IMR-90 (cell line): ENCODE data around the gene VWDE. TPM values are rescaled to one million over a fixed set of nuclear protein-coding genes. Genes with fewer than 3 reads are reported as not detected.

Experiments used
- ATAC-seq: fragments of 200-7000 bp; cut with Tn5 transposase; 2 replicates; pipeline ENCODE4 v1.9.1; 2020; ENCODE audit warnings: low read depth, mild to moderate bottlenecking, moderate library complexity
- BruUV-seq: library from RNA; stranded (reverse); fragments of 400-500 nt; replicated peaks from 2 replicates; lab custom pipeline; 2021; lab: Mats Ljungman, UMichigan
- CTCF ChIA-PET: fragments of 300-600 bp; formaldehyde crosslinking; extraction: SDS; loops from one replicate; lab custom pipeline; 2021; ENCODE audit warnings: antibody characterized with exemption; lab: Yijun Ruan, JAX
- POLR2A ChIA-PET: fragments of 300-600 bp; sonication (Branson Sonifier 250); formaldehyde crosslinking; loops from one replicate; lab custom pipeline; 2022; ENCODE audit warnings: antibody characterized with exemption; ENCODE audit not compliant: unreplicated experiment; lab: Charles Lee
- DNase-seq: peaks from one replicate; pipeline ENCODE4 v3.0.0; 2013
- H2AFZ ChIP-seq: replicated peaks from 2 replicates; pipeline ENCODE3; 2013; ENCODE audit warnings: low read length, mild to moderate bottlenecking; ENCODE audit not compliant: poor library complexity
- H2AK5ac ChIP-seq: 2 replicates; pipeline ENCODE4 v1.6.1; 2013; ENCODE audit warnings: low read depth, low read length, inconsistent platforms
- H2AK9ac ChIP-seq: replicated peaks from 2 replicates; pipeline ENCODE3; 2013; ENCODE audit warnings: mild to moderate bottlenecking, low read depth, low read length, moderate library complexity; ENCODE audit not compliant: poor library complexity
- H2BK120ac ChIP-seq: 2 replicates; pipeline ENCODE4 v1.6.1; 2013; ENCODE audit warnings: low read depth, low read length, inconsistent platforms
- H2BK15ac ChIP-seq: 3 replicates; pipeline ENCODE4 v1.6.1; 2013; ENCODE audit warnings: low read depth, low read length, inconsistent platforms
- H2BK20ac ChIP-seq: 2 replicates; pipeline ENCODE4 v1.6.1; 2013; ENCODE audit warnings: low read depth, mild to moderate bottlenecking, inconsistent platforms, low read length, moderate library complexity
- H2BK5ac ChIP-seq: 2 replicates; pipeline ENCODE4 v1.6.1; 2013; ENCODE audit warnings: mild to moderate bottlenecking, low read depth, low read length, inconsistent platforms; ENCODE audit not compliant: poor library complexity, severe bottlenecking
- H3K14ac ChIP-seq: replicated peaks from 2 replicates; pipeline ENCODE4 v1.6.1; 2013; ENCODE audit warnings: low read depth, low read length, inconsistent platforms
- H3K18ac ChIP-seq: 2 replicates; pipeline ENCODE4 v1.6.1; 2013; ENCODE audit warnings: low read depth, low read length, control low read depth
- H3K23ac ChIP-seq: 2 replicates; pipeline ENCODE4 v1.6.1; 2013; ENCODE audit warnings: low read depth, low read length, inconsistent platforms
- H3K27ac ChIP-seq: 2 replicates; pipeline ENCODE4 v1.5.1; 2013; ENCODE audit warnings: mild to moderate bottlenecking, control low read depth, low read length; ENCODE audit not compliant: insufficient read depth
- H3K27me3 ChIP-seq: 2 replicates; pipeline ENCODE4 v1.6.1; 2013; ENCODE audit warnings: low read length; ENCODE audit not compliant: control insufficient read depth, insufficient read depth
- H3K36me3 ChIP-seq: 2 replicates; pipeline ENCODE4 v1.6.1; 2013; ENCODE audit warnings: low read length, mixed read lengths; ENCODE audit not compliant: control insufficient read depth, insufficient read depth
- H3K4ac ChIP-seq: 2 replicates; pipeline ENCODE4 v1.6.1; 2013; ENCODE audit warnings: low read depth, low read length, inconsistent platforms
- H3K4me1 ChIP-seq: 2 replicates; pipeline ENCODE4 v1.6.1; 2013; ENCODE audit warnings: low read length, mixed read lengths; ENCODE audit not compliant: control insufficient read depth, insufficient read depth
- H3K4me2 ChIP-seq: 2 replicates; pipeline ENCODE4 v1.6.1; 2013; ENCODE audit warnings: low read depth, mild to moderate bottlenecking, control low read depth, low read length, moderate library complexity
- H3K4me3 ChIP-seq: 2 replicates; pipeline ENCODE4 v1.5.1; 2013; ENCODE audit warnings: low read depth, mild to moderate bottlenecking, control low read depth, low read length, moderate library complexity; ENCODE audit not compliant: insufficient read depth
- H3K56ac ChIP-seq: 2 replicates; pipeline ENCODE4 v1.6.1; 2013; ENCODE audit warnings: low read length, inconsistent platforms; ENCODE audit not compliant: insufficient read depth; ENCODE audit errors: extremely low read depth
- H3K79me1 ChIP-seq, 2 experiments: 2 replicates each; pipeline ENCODE4 v1.6.1; 2013; ENCODE audit warnings: low read length in 2 of 2, inconsistent platforms in 1 of 2, low read depth in 1 of 2
- H3K9ac ChIP-seq: 2 replicates; pipeline ENCODE4 v1.6.1; 2013; ENCODE audit warnings: low read depth, low read length, control low read depth
- H3K9me1 ChIP-seq: 2 replicates; pipeline ENCODE4 v1.6.1; 2013; ENCODE audit warnings: low read length, inconsistent platforms; ENCODE audit not compliant: insufficient read depth
- H3K9me3 ChIP-seq: 2 replicates; pipeline ENCODE4 v1.6.1; 2013; ENCODE audit warnings: low read length; ENCODE audit not compliant: control insufficient read depth, insufficient read depth
- H4K20me1 ChIP-seq: 2 replicates; pipeline ENCODE4 v1.6.1; 2013; ENCODE audit warnings: low read length, inconsistent platforms; ENCODE audit not compliant: insufficient read depth
- H4K5ac ChIP-seq: 2 replicates; pipeline ENCODE4 v1.6.1; 2013; ENCODE audit warnings: mild to moderate bottlenecking, low read depth, low read length, control low read depth
- H4K8ac ChIP-seq, 2 experiments: 2 replicates each; pipeline ENCODE4 v1.6.1; 2013; ENCODE audit warnings: low read depth in 2 of 2, low read length in 2 of 2, control low read depth in 1 of 2, inconsistent platforms in 1 of 2
- H4K91ac ChIP-seq: 2 replicates; pipeline ENCODE4 v1.6.1; 2013; ENCODE audit warnings: low read depth, low read length, inconsistent platforms; ENCODE audit not compliant: insufficient read depth
- CEBPB ChIP-seq: IDR thresholded peaks from 2 replicates; pipeline ENCODE4 v1.6.1; 2012; ENCODE audit warnings: low read depth, low read length, improper control_type of control experiment
- CTCF ChIP-seq: conservative IDR thresholded peaks from 2 replicates; pipeline ENCODE4 v1.5.1; 2012; ENCODE audit warnings: mild to moderate bottlenecking, low read depth, low read length, improper control_type of control experiment
- FOS ChIP-seq: fragments of 150-350 bp; IDR thresholded peaks from 2 replicates; pipeline ENCODE4 v1.6.1; 2016; ENCODE audit warnings: low read depth, low read length
- NFE2L2 ChIP-seq: fragments of 150-350 bp; IDR thresholded peaks from 2 replicates; pipeline ENCODE4 v1.6.1; 2016; ENCODE audit warnings: low read depth, mild to moderate bottlenecking, low read length
- RAD21 ChIP-seq: IDR thresholded peaks from 2 replicates; pipeline ENCODE4 v1.6.1; 2012; ENCODE audit warnings: low read length, improper control_type of control experiment
- RCOR1 ChIP-seq: IDR thresholded peaks from 2 replicates; pipeline ENCODE4 v1.6.1; 2012; ENCODE audit warnings: mild to moderate bottlenecking, low read length, improper control_type of control experiment; ENCODE audit not compliant: insufficient replicate concordance
- RFX5 ChIP-seq: IDR thresholded peaks from 2 replicates; pipeline ENCODE4 v1.8.0; 2012; ENCODE audit warnings: low read depth, mild to moderate bottlenecking, low read length, moderate library complexity
- WGBS, 2 experiments: methylation state at CpG; one replicate each; pipeline versions ENCODE4 v1.1.5 to v1.1.7; 2013; ENCODE audit warnings: missing lambda C conversion rate in 2 of 2; ENCODE audit not compliant: insufficient read length in 1 of 2; ENCODE audit errors: extremely low coverage in 2 of 2; 5-methylcytosine and 5-hydroxymethylcytosine counted together
- dilution Hi-C: fragments of 300-500 bp; cut with HindIII; formaldehyde crosslinking; loops from one replicate; pipeline ENCODE4 v1.14.3; 2018; ENCODE audit warnings: low sequenced_read_pairs; ENCODE audit not compliant: unreplicated experiment
- in situ Hi-C: fragments of 300-500 bp; cut with MboI; formaldehyde crosslinking; loops from 3 replicates; pipeline ENCODE4 v1.14.3; 2019; ENCODE audit warnings: low sequenced_read_pairs, inconsistent platforms, mixed read lengths
- intact Hi-C: fragments of 100-400 bp; cut with micrococcal nuclease; formaldehyde crosslinking; loops from 2 replicates; pipeline ENCODE4 v1.10.0; 2022
- polyA plus RNA-seq, 3 experiments: library from polyadenylated mRNA; depleted of rRNA; stranded (reverse); fragments of >200 nt; gene quantifications; 2 replicates each; pipeline ENCODE4 v1.2.3, GENCODE V29; 2012; ENCODE audit warnings: low replicate concordance in 1 of 3
- total RNA-seq: library from RNA; depleted of rRNA; stranded (reverse); fragments of >200 nt; gene quantifications from 2 replicates; pipeline ENCODE4 v1.2.3, GENCODE V29; 2012

Gene VWDE
- total and polyA plus RNA-seq, 2 of the 4 experiments (the other 2 are of a cell fraction) = 0.05 to 0.18 TPM

GRCh38 chr7:12320987-12321647 is 82.5 kb downstream of the VWDE start:
- Histone ChIP-seq H4K20me1 (no peaks in the 10 kb centered on the region), H2AK9ac (no peak overlapping the region), H3K9ac (no peak overlapping the region), H2BK120ac (no peak overlapping the region), H3K27me3 (no peaks in the 10 kb centered on the region), H3K4me2 (no peak overlapping the region), H3K4me1 (no peaks in the 10 kb centered on the region), H3K18ac (no peak overlapping the region), H3K4me3 (no peak overlapping the region), H4K8ac (no peak overlapping the region), H3K9me1 (no peaks in the 10 kb centered on the region), H3K27ac (no peak overlapping the region), H4K5ac (no peak overlapping the region), H3K56ac (no peak overlapping the region), H2BK20ac (no peak overlapping the region), H3K79me1 (no peaks in the 10 kb centered on the region), H3K23ac (no peak overlapping the region), H2AK5ac (no peak overlapping the region), H2BK15ac (no peak overlapping the region), H3K14ac (no peak overlapping the region), H3K36me3 (no peaks in the 10 kb centered on the region), H3K4ac (no peak overlapping the region), H3K9me3 (no peaks in the 10 kb centered on the region), H4K91ac (no peak overlapping the region), H2AFZ (no peak overlapping the region), H2BK5ac (no peak overlapping the region)
- CTCF ChIA-PET = interaction anchor here (0.5 to 0.7 kb wide), 2 partner anchors 59 to 218 kb away, joined by 3 read pairs; no protein-coding TSS in a partner anchor
- intact Hi-C loops = no loop called here
- POLR2A ChIA-PET = no interaction called here
- in situ Hi-C loops = loop anchor here (5.0 to 25.0 kb wide), 3 partner anchors 254 to 884 kb away; no protein-coding TSS in a partner anchor
- TF ChIP-seq CEBPB (no peak), CTCF (no peak), RAD21 (no peak), RFX5 (no peak), FOS (no peak), NFE2L2 (no peak), RCOR1 (no peak)
- no CpG with 5 or more reads among the region's 2 CpGs for WGBS, 2 experiments
- dilution Hi-C loops = no loop called here
- no TSS peak for BruUV-seq
- peak; percentile 7 for DNase-seq
- no peak for ATAC-seq
